GM18870 (cell line): ENCODE measurements around the gene NFYC.

Experiments
- ATAC-seq: cut with Tn5 transposase; IDR thresholded peaks from one replicate; pipeline ENCODE4 v1.9.1; 2021; ENCODE audit warnings: moderate library complexity; ENCODE audit not compliant: unreplicated experiment

Gene NFYC

DNA sequence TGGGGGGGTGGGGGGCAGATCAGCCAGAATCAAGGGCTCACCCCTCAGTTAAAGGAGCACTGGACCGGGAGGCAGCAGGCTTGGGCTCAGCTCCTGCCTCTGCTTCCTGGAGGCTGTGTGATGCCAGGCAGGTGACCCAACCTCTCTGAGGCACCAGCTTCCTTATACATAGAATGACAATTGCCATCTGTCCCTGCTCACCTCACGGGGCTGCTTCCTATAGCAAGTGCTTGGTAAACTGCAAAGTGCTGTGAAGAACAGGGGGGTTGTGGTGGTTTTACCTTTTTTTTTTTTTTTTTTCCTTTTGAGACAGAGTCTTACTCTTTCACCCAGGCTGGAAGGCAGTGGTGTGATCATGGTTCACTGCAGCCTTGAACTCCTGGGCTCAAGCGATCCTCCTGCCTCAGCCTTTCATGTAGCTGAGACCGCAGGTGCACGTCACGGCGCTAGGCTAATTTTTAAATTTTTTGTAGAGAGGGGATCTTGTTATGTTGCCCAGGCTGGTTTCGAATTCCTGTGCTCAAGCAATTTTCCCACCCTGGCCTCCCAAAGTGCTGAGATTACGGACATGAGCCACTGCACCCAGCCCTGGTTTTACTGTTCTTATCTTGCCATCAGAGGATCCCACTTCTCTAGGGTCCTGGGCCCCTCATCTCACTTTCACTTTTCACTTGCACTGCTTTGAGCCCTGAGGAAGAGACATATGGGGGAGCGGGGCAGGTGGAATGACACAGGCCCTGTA is 103.6 kb downstream of the NFYC start:
- no peak for ATAC-seq

GRCh38 chr1:40795811-40796586 is 104.5 kb downstream of the NFYC start:
- no peak for ATAC-seq

GRCh38 chr1:40796939-40797667 is 105.6 kb downstream of the NFYC start:
- no peak for ATAC-seq

- ATAC-seq: no peak
Measured at GRCh38 chr1:40797668-40798010, 106.1 kb downstream of the NFYC start.

- no peak for ATAC-seq
Measured at GRCh38 chr1:40798366-40799281, 107.1 kb downstream of the NFYC start.

- no peak for ATAC-seq
Measured at GRCh38 chr1:40799351-40799867, 107.9 kb downstream of the NFYC start.

- ATAC-seq: no peak
Measured at GRCh38 chr1:40801742-40802077, 110.2 kb downstream of the NFYC start.

DNA sequence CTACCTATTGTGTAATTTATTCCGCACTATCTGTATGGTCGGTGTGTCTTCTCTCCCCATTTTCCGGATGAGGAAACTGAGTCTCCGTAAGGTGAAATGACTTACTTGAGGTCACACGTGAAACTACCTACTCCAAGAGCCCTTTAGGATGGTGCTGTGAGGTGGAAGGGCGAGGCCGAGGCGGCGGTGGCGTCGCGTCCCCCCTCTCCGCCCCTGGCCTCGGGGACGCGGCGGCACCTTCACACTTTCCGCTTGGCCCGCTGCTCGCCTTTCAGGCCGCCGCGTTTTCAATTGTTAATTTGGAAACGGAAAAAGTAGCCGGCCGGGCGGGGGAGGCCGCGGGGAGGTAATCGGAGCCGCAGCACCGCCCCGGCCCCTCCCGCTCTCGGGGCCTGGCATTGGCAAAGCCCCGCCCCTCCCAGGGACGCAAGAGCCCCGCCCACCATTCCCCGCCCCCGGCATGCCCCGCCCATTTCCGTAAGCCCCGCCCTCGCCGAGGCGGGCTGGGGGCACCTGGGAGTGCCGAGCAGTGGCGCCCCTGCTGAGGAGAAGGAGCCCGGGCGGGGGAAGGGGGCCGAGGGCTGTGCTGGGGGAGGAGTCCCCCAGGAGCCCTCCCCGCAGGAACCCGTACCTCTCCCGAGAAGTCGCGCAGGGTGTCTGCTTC is 110.7 kb downstream of the NFYC start:
- ATAC-seq: no peak

DNA sequence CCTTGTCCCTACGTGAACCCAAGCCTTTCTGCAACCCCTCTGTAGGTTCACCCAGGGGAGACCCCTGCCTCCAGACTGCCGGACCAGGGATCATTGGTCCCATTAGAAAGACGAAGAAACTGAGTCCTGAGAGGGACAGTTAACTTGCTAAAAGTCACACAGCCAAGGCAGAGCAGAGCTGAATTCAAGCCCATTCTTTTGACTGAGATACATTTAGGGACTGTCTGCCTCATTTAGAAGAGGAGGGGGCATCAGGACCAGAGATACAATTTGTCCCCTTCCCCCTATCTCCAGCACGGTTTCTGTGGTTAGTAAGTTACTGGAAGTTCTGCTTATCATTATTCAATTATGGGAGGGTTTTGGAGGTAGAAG is 111.2 kb downstream of the NFYC start:
- no peak for ATAC-seq

DNA sequence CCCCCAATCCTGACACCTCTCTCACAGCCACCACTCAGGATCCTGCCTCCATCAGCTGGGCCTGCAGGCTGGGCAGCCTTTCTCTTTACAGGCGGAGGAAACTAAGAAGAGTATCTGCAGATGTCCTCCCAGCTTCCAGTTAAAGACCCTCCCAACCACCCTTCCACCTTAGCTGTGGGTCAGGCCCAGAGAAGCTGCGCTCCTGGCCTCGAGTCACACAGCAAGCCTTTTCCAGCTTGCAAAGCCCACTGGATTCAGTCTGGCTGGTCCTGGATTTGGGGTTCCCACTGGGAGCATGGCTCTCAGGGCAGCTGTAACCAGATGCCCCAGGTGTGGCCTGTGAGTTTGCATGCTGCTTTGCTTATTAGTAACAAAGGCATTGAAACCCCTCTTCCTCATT is 111.9 kb downstream of the NFYC start:
- ATAC-seq: no peak

GRCh38 chr1:40803902-40804301 is 112.4 kb downstream of the NFYC start:
- no peak for ATAC-seq

DNA sequence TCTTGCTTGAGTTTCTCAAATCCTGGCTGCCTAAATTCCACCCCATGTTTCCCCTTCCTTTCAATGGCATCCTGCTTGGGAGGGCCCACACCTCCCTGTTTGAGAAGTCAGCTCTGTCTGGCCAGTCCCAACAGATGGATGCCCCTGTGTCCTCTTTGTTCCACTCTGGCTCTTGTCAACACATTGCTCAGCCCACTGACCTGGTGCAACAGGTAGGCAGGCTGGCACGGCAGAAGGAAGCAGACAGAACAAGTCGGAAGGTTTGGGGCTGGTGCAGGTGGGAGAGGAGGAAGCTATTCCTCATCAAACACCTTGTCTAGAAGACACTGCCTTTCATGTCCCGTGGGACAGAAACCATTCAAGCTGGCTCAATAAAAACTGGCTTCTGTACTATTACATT is 114.7 kb downstream of the NFYC start:
- ATAC-seq: no peak

DNA sequence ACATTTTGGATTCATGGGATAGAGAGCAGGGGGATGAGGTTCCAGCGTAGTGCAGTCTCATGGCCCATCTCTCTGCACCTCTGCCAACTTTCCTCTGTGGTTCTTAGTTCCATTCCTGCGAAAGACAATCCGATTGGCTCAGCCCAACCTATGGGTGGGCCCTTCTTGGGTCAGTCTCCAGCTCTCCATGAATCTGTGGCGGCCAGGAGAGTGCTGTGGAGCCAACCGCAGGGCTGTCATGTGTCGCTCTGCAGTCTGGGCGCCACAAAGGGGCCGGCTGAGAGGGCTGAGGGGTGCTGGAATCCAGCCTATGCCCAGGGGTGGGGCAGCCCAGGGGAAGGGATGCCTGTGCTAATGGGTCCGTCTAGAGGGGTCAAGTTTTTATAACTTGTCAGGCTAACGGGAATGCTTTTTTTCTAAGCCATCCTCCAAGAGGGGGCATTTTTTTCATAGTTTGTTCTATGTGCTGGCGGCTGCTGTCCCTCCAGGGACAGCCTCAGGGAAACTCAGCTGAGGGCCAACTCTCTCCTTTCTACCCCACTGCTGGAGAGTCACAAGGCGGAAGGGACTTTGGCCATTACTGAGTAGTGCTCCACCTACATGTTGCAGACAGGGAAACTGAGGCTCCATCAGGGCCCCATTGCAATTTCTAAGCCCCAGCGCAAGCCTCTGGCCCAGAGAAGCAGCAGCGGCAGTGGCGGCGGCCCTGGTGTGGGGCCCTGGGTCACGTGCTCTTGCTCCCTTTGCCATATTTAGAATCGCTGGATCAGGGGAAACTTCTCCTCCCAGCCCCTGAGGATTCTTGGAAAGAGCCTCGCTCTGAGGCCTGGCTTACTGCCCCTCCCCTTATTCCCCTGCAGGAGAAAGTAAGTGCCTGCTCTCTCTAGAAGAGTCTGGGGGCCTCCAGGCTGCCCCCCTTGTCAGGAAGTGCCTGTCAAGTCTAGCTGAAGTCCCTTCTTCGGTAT is 115.5 kb downstream of the NFYC start:
- ATAC-seq: no peak

DNA sequence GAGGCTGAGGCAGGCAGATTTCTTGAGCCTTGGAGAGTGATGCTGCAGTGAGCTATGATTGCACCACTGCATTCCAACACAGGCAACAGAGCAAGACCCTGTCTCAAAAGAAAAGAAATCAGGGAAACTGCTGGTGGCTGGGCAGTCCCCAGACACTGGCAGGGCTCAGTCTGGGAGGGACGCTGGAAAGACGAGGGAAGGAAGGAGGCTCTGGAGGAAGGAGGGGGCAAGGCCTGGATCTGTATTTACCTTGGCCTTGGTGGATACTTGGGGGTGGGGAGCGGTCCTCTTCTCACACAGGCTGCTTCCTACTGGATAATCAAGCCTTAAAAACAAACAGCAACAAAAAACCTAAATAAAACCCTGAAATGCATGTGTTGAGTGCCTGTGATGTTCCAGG is 116.5 kb downstream of the NFYC start:
- ATAC-seq: no peak

DNA sequence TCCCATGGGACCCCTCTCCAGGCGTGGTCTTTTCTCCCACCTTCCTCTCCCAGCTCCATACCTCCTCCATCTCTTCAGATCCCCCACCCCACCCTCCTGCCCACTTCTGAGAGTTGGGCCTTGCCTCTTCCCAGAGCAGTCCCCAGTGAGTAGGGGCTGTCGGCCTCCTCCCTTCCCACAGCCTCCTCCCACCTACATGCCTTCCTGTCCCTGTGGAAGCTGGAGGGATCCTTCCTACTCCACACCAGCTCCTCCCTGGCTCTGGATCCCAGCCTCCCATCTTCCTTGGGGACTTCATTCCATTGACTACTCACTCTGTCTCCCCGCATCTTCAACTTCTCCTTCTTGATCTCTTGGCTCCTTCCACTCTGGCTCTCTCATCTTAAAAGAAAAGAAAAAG is 116.9 kb downstream of the NFYC start:
- ATAC-seq: no peak

GRCh38 chr1:40808909-40809308 is 117.4 kb downstream of the NFYC start:
- ATAC-seq: no peak

- no peak for ATAC-seq
Measured at GRCh38 chr1:40810927-40811326, 119.4 kb downstream of the NFYC start.

- no peak for ATAC-seq
Measured at GRCh38 chr1:40815420-40815819, 123.9 kb downstream of the NFYC start.

DNA sequence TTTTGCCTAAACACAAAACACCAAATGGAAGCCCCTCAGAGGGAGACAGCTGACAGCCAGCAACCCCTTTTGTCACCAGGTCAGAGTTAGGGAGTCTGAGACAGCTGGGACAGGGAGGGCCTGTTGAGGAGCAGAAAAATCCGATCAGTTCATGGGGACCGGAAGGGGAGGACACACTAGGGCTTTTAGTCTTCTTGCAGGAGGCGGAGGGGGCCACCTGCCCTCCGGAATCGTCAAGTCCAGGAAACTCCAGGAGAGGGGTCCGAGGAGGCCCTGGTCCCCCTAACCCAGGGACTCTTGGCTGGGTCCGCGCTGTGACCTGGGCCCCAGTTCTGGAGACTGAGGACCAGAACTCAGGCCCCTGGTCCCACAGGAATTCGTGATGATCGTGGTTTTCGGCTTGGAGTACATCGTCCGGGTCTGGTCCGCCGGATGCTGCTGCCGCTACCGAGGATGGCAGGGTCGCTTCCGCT is 126.3 kb downstream of the NFYC start:
- ATAC-seq: no peak
